PC-3 (cell line): ENCODE data around the gene RSL1D1.
"Not testable (repeated sequence)": the region's sequence is repeated elsewhere in the genome, so short reads cannot be mapped to it uniquely, and the experiment has no call there.

Experiments
- EZH2 ChIP-seq: fragments of 300-600 bp; sonication (generic); IDR thresholded peaks from one replicate; pipeline ENCODE4 v1.6.1; 2017; ENCODE audit warnings: antibody characterized with exemption, mild to moderate bottlenecking, low read length; ENCODE audit not compliant: unreplicated experiment
- TF ChIP-seq, protein P1 (sequence below): fragments of 300-600 bp; sonication (generic); conservative IDR thresholded peaks from 2 replicates; pipeline ENCODE4 v1.5.1; 2017; ENCODE audit warnings: antibody characterized with exemption, low read depth, mild to moderate bottlenecking, low read length

DNA sequence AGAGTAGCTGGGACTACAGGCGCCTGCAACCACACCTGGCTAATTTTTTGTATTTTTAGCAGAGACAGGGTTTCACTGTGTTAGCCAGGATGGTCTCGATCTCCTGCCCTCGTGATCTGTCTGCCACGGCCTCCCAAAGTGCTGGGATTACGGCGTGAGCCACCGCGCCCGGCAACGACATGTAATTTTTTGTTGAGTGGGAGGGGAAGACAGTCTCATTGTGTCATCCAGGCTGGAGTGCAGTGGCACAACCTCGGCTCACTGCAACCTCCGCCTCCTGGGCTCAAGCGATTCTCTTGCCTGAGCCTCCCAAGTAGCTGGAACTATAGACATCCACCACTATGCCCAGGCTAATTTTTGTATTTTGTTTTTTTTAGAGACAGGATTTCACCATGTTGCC, 32.4 kb downstream of the RSL1D1 start:
- TF ChIP-seq, protein P1, sequence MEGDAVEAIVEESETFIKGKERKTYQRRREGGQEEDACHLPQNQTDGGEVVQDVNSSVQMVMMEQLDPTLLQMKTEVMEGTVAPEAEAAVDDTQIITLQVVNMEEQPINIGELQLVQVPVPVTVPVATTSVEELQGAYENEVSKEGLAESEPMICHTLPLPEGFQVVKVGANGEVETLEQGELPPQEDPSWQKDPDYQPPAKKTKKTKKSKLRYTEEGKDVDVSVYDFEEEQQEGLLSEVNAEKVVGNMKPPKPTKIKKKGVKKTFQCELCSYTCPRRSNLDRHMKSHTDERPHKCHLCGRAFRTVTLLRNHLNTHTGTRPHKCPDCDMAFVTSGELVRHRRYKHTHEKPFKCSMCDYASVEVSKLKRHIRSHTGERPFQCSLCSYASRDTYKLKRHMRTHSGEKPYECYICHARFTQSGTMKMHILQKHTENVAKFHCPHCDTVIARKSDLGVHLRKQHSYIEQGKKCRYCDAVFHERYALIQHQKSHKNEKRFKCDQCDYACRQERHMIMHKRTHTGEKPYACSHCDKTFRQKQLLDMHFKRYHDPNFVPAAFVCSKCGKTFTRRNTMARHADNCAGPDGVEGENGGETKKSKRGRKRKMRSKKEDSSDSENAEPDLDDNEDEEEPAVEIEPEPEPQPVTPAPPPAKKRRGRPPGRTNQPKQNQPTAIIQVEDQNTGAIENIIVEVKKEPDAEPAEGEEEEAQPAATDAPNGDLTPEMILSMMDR = not testable (repeated sequence)
- TF ChIP-seq EZH2 = not testable (repeated sequence)
